VCaP (cell line): ENCODE data around the gene IMPA2.

Experiments
- H3K27ac ChIP-seq: fragments of 450-650 bp; 2 replicates; pipeline ENCODE4 v1.5.1; 2017
- CTCF ChIP-seq: fragments of 450-650 bp; conservative IDR thresholded peaks from 2 replicates; pipeline ENCODE4 v1.5.1; 2017; ENCODE audit warnings: mild to moderate bottlenecking, moderate library complexity

IMPA2 gene

GRCh38 chr18:12048010-12048826 is 66.9 kb downstream of the IMPA2 start:
- no peak for TF ChIP-seq CTCF
- H3K27ac ChIP-seq = no peak overlapping the region

- H3K27ac ChIP-seq = no peak overlapping the region
- no peak for TF ChIP-seq CTCF
Observed at GRCh38 chr18:12048827-12049175, 67.5 kb downstream of the IMPA2 start.

- no peak overlapping the region for H3K27ac ChIP-seq
- TF ChIP-seq CTCF = no peak
Observed at GRCh38 chr18:12049978-12050811, 68.9 kb downstream of the IMPA2 start.

GRCh38 chr18:12052866-12053265 is 71.6 kb downstream of the IMPA2 start:
- no peak for TF ChIP-seq CTCF
- no peak overlapping the region for H3K27ac ChIP-seq

- no peak for TF ChIP-seq CTCF
- H3K27ac ChIP-seq = no peak overlapping the region
Observed at GRCh38 chr18:12053289-12053688, 72.0 kb downstream of the IMPA2 start.

GRCh38 chr18:12056034-12056883 is 75.0 kb downstream of the IMPA2 start:
- no peak for TF ChIP-seq CTCF

More at GRCh38 chr18:12056034-12056883, 75.0 kb downstream of the IMPA2 start:
- H3K27ac ChIP-seq = no peak overlapping the region
